Measurements from ENCODE around the gene KDR.

DNA sequence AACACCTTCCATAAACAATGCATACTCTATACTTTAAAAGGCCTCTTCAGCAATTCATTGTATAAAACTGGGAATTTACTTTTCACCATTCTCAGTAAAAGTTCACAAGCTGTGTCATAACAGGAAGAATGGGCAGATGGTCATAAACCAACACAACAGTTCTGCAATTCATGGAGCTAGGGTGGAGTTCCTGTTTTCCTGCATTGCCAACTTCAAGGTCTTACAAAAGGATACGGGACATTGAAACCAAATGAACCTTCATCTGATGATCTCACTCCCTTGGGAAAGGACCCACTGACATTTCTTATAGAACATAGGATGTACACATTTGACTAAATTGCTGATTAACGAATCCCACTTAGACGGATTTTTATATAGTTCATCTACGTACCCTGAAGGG, 4.1 kb downstream of the KDR start:
- no peak for TF ChIP-seq POLR2A (IDR thresholded peaks at IDR 0.05)
- TF ChIP-seq, protein P1, sequence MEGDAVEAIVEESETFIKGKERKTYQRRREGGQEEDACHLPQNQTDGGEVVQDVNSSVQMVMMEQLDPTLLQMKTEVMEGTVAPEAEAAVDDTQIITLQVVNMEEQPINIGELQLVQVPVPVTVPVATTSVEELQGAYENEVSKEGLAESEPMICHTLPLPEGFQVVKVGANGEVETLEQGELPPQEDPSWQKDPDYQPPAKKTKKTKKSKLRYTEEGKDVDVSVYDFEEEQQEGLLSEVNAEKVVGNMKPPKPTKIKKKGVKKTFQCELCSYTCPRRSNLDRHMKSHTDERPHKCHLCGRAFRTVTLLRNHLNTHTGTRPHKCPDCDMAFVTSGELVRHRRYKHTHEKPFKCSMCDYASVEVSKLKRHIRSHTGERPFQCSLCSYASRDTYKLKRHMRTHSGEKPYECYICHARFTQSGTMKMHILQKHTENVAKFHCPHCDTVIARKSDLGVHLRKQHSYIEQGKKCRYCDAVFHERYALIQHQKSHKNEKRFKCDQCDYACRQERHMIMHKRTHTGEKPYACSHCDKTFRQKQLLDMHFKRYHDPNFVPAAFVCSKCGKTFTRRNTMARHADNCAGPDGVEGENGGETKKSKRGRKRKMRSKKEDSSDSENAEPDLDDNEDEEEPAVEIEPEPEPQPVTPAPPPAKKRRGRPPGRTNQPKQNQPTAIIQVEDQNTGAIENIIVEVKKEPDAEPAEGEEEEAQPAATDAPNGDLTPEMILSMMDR (IDR thresholded peaks at IDR 0.05) = no peak
